GM19372 (cell line): ENCODE results near the gene EFCAB10.
"Not testable (repeated sequence)": the region's sequence is repeated elsewhere in the genome, so short reads cannot be mapped to it uniquely, and the experiment has no call there.

Source experiments
- ATAC-seq: cut with Tn5 transposase; IDR thresholded peaks from one replicate; pipeline ENCODE4 v1.9.1; 2021; ENCODE audit warnings: mild to moderate bottlenecking, low read depth, moderate library complexity; ENCODE audit not compliant: unreplicated experiment

The EFCAB10 gene

DNA sequence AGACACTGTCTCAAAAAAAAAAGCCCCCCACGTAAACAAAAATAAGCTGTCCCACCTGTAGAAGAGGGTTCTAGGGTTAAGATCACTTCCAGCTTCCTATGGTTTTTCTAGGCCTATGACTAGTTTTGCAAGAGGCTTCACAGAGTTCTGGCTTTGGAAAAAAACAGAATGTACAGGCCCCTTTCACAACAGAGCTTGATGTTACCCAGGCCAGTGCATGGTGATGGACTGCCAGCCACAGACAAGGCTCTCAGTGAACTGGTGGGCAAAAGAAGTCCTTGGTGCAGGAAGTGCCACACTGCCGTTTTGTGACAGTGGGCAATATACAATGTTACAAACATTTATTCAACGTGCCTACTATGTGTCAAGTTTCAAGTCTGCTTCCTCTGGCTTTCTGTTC is 18.3 kb upstream of the EFCAB10 start:
- ATAC-seq: no peak

DNA sequence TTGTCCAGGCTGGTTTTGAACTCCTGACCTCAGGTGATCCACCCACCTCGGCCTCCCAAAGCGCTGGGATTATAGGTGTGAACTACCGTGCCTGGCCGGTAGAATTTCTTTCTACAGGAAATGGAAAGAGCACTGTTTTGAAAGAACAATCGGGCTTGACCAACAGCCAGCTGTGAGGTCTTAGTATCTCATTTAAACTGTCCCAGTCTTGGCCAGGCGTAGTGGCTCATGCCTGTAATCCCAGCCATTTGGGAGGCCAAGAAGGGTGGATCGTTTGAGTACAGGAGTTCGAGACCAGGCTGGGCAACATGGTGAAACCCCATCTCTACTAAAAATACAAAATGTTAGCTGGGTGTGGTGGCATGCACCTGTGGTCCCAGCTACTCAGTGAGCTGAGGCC is 17.8 kb upstream of the EFCAB10 start:
- not testable (repeated sequence) for ATAC-seq

DNA sequence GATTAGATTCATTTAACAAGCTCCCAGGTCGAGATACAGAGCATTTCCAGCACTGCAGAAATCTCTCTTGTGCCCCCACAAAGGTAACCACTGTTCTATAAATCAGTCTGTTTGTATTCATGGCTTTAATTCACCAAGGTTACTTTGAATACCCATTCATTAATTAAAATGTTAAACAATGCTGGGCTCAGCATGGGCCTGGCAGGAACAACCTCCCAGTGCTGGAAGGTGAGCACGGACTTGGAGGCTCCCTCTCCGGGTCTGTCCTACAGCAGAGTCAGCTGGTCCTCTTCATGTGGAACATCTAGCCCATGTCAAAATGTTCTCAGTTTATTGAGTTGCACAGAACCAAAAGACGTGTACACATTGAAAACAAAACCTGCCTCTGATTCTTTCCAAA is 15.6 kb upstream of the EFCAB10 start:
- no peak for ATAC-seq

DNA sequence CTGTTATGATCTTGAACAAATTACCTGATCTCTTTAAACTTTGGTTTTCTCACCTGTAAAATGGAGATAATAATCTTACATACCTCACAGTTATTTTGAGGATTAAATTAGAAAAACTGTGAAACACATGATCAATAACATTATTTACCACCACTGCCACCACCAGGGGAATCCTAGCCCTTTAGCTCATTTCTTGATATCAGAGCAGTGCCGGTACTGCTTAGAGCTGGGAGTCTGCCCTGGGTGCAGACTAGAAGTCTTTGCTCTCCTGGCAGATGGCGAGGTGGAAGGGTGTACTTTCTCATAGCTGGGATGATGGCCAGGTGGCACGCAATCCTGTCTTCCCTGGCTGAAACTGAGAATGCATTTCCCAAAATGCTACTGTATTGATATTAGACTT is 12.7 kb upstream of the EFCAB10 start:
- no peak for ATAC-seq

DNA sequence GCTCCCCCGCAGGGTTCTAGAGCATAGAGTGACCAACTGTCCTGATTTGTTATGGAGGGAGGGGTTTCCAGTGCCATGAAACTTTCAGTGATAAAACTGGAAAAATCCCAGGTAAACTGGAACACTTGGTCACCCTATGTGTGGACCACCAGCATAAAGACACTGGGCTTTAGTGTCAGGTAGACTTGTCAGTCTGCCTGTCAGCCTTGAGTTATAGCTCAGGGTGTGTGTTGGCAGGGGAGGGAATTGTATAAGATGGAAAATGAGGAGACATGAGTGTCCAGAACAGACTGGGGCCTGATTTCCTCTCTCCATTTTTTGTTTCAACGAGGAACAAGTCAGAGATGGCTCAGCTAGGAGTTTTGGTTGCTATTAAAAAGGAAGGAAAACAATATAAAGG is 10.2 kb upstream of the EFCAB10 start:
- ATAC-seq: no peak

DNA sequence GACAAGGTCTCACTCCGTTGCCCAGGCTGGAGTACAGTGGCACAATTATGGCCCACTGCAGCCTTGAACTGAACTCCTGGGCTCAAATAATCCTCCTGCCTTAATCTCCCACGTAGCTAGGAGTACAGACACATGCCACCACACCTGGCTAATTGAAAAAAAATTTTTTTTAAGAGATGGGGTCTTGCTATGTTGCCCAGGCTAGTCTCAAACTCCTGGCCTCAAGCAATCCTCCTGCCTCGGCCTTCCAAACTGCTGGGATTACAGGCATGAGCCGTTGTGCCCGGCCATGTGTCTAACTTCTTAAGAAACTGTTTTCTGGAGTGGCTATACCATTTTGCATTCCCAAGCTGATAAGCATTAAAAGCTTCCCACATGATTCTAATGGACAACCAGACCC is 9.5 kb upstream of the EFCAB10 start:
- ATAC-seq: no peak

DNA sequence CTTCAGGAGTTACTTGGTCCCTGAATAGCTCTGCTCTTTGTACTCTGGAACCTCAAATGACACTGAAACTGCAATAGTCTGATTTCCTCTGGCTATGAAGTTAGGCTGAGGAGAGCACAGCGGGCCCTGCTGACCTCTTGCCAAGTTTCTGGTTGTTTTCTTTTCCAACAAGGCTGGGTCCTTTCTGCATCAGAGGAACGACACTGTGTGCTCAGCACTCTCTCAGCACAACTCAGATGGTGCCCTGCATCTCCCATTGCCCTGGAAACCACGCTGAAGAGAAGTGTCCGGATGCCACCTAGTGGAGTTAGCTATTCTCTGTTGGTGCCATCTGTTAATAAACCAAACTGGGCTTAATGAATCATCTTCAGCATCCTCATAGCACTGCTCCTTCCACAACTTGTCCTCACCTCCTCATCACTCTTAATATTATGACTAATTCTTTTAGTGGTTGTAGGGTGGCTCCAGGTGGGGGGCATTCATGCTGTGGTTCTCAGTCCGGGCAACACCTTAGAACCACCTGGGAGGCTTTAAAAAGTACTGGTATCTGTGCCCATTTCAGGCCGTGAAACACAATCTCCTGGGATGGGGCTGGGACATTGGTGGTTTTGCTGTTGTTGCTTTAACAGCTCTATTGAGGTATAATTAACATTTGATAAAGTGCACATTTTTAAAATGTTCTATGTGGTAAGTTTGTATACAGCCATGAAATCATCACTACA is 8.2 kb upstream of the EFCAB10 start:
- peak; percentile 79 for ATAC-seq

DNA sequence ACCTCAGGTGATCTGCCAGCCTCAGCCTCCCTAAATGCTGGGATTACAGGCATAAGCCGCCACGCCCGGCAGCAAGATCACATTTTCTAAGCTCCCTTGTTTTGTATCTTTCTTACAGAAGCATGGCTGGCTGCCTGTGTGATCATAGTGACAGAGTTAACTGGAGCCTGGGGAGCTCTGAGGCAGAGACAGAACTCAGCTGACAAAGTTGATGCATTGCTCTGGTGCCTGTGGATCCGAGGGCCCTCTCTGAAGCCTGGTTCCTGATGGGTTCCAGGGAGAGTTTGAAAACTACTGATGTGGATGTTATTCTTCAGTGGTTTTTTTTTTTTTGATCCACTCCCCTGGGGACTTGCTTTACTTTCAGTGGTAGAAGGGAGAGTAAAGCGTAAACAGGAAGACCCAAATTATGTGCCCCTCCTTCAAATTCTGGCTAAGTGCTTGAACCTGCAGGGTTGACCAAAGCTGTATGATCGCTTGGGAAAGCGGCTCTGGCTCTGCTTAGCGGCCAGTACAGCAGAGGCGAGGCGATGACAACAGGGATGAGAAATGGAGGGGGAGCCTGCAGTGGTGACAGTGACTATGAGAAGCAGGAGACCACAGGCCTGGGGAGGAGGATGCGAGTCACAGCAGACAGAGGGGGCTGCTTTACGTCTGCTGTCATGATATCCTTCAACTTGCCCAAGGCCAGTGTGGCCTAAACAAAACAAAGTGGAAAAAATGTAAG is 6.8 kb upstream of the EFCAB10 start:
- no peak for ATAC-seq

DNA sequence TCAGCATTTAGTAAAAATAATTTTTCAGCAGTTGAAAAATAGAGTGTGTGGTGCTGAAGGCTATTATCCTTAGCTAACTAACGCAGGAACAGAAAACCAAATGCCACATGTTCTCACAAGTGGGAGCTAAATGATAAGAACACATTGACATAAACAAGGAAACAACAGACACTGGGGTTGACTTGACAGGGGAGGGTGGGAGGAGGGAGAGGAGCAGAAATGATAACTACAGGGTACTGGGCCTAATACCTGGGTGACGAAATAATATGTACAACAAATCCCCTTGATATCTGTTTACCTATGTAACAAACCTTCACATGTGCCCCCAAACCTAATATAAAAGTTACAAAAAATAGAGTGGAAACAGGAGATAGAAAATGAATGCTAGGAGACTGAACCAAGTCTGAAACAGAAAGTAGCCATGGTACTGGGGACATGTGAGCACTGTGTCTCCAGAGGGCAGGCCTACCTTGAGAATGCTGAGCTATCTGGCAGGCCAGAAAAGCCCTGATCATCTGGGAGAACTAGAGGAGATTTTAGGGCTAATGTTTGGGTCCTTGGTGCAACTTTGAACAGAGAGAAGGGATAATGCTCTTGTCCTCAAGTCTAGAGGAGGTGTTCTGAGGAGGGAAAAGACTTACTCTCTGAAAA is 4.7 kb upstream of the EFCAB10 start:
- ATAC-seq: no peak

DNA sequence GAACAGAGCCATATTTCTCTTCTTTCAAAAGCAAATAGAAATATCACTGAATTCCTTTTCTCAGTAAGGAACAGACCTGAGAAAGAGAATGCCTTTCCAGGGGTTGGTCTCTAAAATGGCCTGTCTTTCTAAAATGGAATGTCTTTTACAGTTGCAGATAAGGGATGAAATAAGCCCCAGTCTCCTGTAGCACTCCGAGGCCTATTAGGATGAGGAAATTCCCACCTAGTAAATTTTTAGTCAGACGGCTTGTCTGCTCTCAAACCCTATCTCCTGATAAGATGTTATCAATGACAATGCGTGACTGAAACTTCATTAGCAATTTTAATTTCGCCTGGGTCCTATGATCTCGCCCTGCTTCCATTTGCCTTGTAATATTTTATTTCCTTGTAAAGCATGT is 2.9 kb upstream of the EFCAB10 start:
- no peak for ATAC-seq

DNA sequence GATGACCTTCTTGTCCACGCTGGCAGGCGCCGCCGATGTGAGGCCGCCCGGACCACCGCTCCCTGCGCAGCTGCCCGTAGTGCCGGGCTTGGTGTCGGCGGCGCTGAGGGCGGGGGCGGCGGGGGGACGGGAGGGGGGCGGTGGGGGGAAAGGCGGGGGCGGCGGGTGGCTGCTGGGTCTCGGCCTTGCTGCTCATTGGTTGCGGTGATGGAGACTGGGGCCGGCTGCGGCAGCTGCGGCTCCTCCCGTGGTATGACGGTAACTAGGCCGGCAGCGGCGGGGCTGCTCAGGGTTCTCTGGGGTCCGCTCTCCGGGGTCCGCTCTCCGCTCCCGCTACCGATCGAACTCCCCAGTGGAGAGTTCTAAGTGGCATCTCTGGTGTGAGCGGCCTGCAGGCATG is 1.8 kb upstream of the EFCAB10 start:
- no peak for ATAC-seq

DNA sequence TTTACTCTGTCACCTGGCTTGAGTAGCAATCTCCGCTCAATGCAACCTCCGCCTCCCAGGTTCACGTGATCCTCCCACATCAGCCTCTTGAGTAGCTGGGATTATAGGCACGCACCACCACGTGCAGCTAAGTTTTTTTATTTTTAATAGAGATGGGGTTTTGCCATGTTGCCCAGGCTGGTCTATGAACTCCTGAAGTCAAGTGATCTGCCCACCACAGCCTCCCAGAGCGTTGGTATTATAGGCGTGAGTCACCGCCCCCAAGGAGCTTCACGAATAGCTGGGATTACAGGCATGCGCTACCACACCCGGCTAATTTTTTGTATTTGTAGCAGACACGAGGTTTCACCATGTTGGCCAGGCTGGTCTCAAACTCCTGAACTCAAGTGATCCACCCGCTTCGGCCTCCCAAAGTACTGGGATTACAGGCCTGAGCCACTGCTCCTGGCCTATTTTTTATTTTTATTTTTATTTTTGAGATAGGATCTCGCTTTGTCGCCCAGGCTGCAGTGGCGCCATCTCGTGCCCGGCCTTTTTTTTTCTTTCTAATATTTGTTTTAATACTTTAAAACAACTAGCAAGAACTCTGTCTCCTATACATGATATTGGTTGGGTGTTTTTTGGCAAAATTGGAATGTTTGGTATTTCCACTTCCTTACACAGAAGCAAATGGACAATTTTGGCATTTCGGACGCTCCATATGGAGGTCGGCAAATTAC is 1.1 kb downstream of the EFCAB10 start:
- ATAC-seq: no peak

DNA sequence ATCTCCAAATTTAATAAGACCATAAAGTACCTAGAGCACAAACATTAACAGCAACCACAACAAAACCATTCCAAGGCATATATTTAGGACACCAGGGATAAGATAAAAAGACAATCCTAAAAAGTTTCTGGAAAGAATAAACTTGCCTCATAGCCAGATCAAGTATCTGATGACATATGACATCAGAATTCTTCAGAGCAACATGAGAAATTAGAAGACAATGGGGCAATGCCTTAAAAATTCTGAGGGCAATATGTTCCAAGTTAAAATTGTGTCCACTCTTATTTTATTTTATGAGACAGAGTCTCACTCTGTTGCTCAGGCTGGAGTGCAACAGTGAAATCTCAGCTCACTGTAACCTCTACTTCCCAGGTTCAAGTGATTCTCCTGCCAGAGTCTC is 2.8 kb downstream of the EFCAB10 start:
- no peak for ATAC-seq

DNA sequence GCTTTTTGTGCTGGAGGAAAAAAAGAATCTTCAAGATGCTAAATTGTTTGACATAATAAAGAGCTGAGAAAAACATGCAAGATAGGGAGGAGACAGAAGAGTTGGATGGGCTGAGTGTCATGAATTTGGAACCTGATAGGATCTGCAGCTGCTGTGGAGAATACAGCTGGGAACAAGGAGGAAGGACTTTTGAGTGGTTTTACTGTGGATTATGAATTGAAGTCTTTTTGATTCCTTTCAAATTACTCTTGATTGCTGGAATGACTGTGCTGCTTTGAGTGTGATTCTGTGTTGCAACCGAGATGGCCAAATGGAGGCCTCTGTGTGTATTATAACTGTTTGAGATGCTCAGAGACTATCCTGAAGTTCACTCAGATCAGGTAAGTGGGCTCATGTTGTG is 4.0 kb downstream of the EFCAB10 start:
- no peak for ATAC-seq

DNA sequence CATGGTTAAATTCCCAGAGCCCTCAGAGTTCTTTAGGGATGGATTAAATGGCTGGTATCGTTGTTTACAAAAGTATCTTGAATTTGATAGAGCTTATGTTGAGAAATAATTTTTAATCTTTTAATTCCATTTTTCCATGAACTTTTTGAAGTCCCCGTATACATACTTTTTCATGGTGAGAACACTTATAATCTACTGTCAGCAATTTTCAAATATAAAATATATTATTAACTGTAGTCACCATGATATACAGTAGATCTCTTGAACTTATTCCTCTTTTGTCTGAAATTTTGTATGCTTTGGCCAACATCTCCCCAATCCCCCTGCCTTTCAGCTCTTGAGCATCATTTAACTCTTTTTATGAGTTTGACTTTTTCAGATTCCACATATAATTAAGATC is 9.4 kb downstream of the EFCAB10 start:
- no peak for ATAC-seq

DNA sequence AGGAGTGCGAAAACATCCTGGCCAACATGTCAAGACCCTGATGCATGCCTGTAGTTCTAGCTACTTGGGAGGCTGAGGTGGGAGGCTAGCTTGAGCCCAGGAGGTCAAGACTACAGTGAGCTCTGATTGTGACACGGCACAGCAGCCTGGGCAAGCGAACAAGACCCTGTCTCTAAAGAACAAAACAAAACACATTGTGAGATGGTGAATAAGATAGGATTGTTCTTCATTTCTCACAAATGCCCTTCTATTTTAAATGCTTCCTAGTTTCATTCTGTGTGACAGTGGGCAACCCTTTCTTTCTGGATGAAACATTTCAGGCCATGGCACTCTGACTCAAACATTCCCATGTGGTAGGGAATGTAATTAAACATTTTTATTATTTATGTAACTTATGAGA is 13.5 kb downstream of the EFCAB10 start:
- ATAC-seq: no peak

DNA sequence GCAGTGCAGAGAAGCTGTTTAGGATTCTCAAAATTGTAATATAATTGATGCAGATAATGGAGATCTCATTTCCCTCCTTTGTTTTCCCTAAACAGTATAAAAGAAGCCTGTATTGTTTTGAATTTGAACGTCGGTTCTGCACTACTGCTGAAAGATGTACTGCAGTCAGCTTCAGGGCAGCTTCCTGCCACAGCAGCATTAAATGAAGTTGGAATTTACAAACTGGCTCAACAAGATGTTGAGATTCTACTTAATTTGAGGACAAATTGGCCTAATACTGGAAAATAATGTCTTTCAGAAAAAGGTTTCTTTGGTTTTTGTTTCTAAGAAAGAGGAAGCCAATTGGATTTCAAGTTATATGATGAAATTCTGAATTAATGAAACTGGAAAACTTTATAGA is 14.3 kb downstream of the EFCAB10 start:
- no peak for ATAC-seq

DNA sequence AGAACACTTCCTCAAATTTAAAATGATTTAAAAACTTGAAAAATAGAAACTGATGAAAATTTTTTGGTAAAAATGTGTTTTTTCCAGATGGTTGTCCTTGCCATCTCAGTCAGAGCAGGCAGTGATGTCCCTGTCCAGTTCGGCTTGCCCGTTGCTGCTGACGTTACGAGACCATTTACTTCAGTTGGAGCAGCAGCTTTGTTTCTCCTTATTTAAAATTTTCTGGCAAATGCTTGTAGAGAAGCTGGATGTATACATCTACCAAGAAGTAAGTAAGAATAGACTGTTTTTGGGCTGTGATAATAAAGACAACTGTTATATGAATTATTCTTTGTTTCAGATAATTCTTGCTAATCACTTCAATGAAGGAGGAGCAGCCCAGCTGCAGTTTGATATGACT is 16.1 kb downstream of the EFCAB10 start:
- no peak for ATAC-seq

DNA sequence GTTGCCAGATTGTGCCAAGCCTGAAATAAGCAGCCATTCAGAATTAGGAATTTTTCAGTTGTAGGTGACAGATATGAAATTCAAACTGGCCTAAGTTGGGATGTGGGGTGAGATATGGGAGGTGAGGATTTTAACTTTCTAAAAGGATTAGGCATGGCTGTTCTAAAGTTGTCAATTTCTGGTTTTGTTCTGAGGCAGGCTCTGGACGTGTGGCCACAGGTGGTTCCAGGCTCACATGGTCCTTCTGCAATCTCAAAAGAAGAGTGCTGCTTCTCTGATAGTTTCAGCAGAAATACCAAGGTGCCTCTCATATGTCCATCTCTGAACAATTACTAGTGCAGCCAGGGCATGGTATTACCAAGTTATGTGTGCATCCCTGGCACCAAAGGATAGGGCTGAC is 21.4 kb downstream of the EFCAB10 start:
- ATAC-seq: no peak

DNA sequence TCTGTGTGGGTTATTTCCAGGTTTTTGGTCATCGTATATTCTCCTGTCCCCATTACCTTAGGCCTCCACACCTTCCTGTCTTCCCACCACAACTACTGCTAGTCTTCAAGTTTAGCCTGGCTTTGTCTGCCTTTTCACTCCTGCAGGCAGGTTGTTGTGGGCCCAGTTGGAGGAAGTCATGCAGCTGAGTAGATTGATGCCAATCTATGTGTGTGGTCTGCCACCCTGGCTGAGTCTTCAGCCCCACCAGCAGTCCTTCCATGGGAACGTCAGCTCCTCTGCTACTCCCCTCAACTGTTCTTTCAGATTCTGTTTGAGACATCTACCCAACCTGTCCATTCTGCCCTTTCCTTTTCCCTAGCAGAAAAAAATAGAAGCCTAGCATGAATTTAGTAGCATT is 43.0 kb downstream of the EFCAB10 start:
- no peak for ATAC-seq
